Breast epithelium (tissue), 4 donors: ENCODE results near the gene TMEM141. TPM values are rescaled to one million over a fixed set of nuclear protein-coding genes. Genes with fewer than 3 reads are reported as not detected.

Experiments used
- DNase-seq, 2 donors: peaks; one replicate each; pipeline ENCODE4 v3.0.0-alpha.2; 2019; ENCODE audit warnings: low spot score in 2 of 2
- H3K27ac ChIP-seq, 2 donors: fragments of 200-600 bp; sonication (generic) in 1 of 2; one replicate each; pipeline ENCODE4 v1.5.1; 2016 to 2019; ENCODE audit warnings: mild to moderate bottlenecking in 1 of 2
- H3K27me3 ChIP-seq, 2 donors: fragments of 200-600 bp; sonication (generic) in 1 of 2; one replicate each; pipeline versions ENCODE4 v1.5.1 to v1.6.0; 2017 to 2019; ENCODE audit warnings: control low read depth in 1 of 2, mild to moderate bottlenecking in 1 of 2
- H3K36me3 ChIP-seq: fragments of 200-600 bp; one replicate; pipeline ENCODE4 v1.5.1; 2019
- H3K4me1 ChIP-seq, 2 donors: fragments of 200-600 bp; sonication (generic); one replicate each; pipeline ENCODE4 v1.5.1; 2016 to 2019; ENCODE audit warnings: control low read depth in 1 of 2
- H3K4me3 ChIP-seq, 3 donors: fragments of 200-600 bp; sonication (generic); 1 replicate in 2 of 3; 2 replicates in 1 of 3; pipeline ENCODE4 v1.5.1; 2016 to 2019; ENCODE audit warnings: mild to moderate bottlenecking in 3 of 3, moderate library complexity in 2 of 3
- H3K9me3 ChIP-seq, 2 donors: fragments of 200-600 bp; sonication (generic) in 1 of 2; one replicate each; pipeline ENCODE4 v1.5.1; 2016 to 2019; ENCODE audit warnings: control low read depth in 1 of 2
- POLR2A ChIP-seq: fragments of 450-650 bp; IDR thresholded peaks from one replicate; pipeline ENCODE4 v1.6.1; 2016; ENCODE audit warnings: antibody characterized with exemption, mild to moderate bottlenecking, moderate library complexity
- POLR2AphosphoS5 ChIP-seq, 3 donors: sonication (generic); formaldehyde crosslinking; IDR thresholded peaks; one replicate each; pipeline ENCODE4 v1.6.1; 2017; ENCODE audit warnings: antibody characterized with exemption in 3 of 3
- intact Hi-C: fragments of 100-400 bp; cut with DNase I; formaldehyde crosslinking; loops from one replicate; pipeline ENCODE4 v1.15.1; 2023; ENCODE audit warnings: low total_unique reads
- total RNA-seq, 3 donors: library from RNA; depleted of rRNA; stranded (reverse); fragments of >200 nt; gene quantifications; one replicate each; pipeline ENCODE4 v1.1.0, GENCODE V29; 2016
- TF ChIP-seq, protein P1 (sequence below), 3 donors: fragments of 450-650 bp; IDR thresholded peaks; one replicate each; pipeline ENCODE4 v1.5.1; 2016 to 2017; ENCODE audit warnings: antibody characterized with exemption in 3 of 3, mild to moderate bottlenecking in 3 of 3, moderate library complexity in 3 of 3

Gene TMEM141
- total RNA-seq, 3 donors from 2014 or later = 85.8 to 121 (median 103) TPM

GRCh38 chr9:136756134-136756438 lies 35.1 kb upstream of the TMEM141 start:
- intact Hi-C loops = no loop called here
- Histone ChIP-seq H3K4me3 (no peak overlapping the region), H3K36me3 (no peaks in the 10 kb centered on the region)

GRCh38 chr9:136756836-136757235 lies 34.3 kb upstream of the TMEM141 start:
- Histone ChIP-seq H3K36me3 (no peaks in the 10 kb centered on the region), H3K27me3 (peaks cover 0 to 4% of the 10 kb centered on the region in 2 donors), H3K4me1 (no peaks in the 10 kb centered on the region), H3K9me3 (peaks cover 7 to 14% of the 10 kb centered on the region in 2 donors), H3K4me3 (no peak overlapping the region), H3K27ac (no peak overlapping the region)
- no peak for DNase-seq
- intact Hi-C loops = no loop called here
- TF ChIP-seq POLR2AphosphoS5 (IDR thresholded peaks at IDR 0.05) (no peak), POLR2A (no peak)
- TF ChIP-seq, protein P1, sequence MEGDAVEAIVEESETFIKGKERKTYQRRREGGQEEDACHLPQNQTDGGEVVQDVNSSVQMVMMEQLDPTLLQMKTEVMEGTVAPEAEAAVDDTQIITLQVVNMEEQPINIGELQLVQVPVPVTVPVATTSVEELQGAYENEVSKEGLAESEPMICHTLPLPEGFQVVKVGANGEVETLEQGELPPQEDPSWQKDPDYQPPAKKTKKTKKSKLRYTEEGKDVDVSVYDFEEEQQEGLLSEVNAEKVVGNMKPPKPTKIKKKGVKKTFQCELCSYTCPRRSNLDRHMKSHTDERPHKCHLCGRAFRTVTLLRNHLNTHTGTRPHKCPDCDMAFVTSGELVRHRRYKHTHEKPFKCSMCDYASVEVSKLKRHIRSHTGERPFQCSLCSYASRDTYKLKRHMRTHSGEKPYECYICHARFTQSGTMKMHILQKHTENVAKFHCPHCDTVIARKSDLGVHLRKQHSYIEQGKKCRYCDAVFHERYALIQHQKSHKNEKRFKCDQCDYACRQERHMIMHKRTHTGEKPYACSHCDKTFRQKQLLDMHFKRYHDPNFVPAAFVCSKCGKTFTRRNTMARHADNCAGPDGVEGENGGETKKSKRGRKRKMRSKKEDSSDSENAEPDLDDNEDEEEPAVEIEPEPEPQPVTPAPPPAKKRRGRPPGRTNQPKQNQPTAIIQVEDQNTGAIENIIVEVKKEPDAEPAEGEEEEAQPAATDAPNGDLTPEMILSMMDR (IDR thresholded peaks at IDR 0.05) = no peak

More at GRCh38 chr9:136756134-136756438, 35.1 kb upstream of the TMEM141 start:
- no peak for TF ChIP-seq POLR2A
- no peak for TF ChIP-seq POLR2AphosphoS5 (IDR thresholded peaks at IDR 0.05)
- TF ChIP-seq, protein P1 (IDR thresholded peaks at IDR 0.05) = no peak
- no peak for DNase-seq
- Histone ChIP-seq H3K9me3 (peaks cover 14% of the 10 kb centered on the region in 2 donors), H3K27ac (no peak overlapping the region), H3K27me3 (peaks cover 0 to 4% of the 10 kb centered on the region in 2 donors), H3K4me1 (no peaks in the 10 kb centered on the region)

GRCh38 chr9:136757328-136757727 lies 33.8 kb upstream of the TMEM141 start:
- TF ChIP-seq, protein P1 (IDR thresholded peaks at IDR 0.05) = no peak
- TF ChIP-seq POLR2AphosphoS5 (IDR thresholded peaks at IDR 0.05) (no peak), POLR2A (no peak)
- Histone ChIP-seq H3K9me3 (peaks cover 2 to 14% of the 10 kb centered on the region in 2 donors), H3K36me3 (no peaks in the 10 kb centered on the region), H3K4me3 (peak overlapping the region in 2 of 3 donors; percentile 7 to 43), H3K27me3 (peaks cover 0 to 4% of the 10 kb centered on the region in 2 donors), H3K4me1 (no peaks in the 10 kb centered on the region), H3K27ac (no peak overlapping the region)
- no peak for DNase-seq
- intact Hi-C loops = no loop called here

GRCh38 chr9:136757751-136758140 lies 33.4 kb upstream of the TMEM141 start:
- no peak for DNase-seq
- intact Hi-C loops = no loop called here
- peak overlapping the region in 2 of 3 donors; percentile 7 to 43 for H3K4me3 ChIP-seq
- peaks cover 0 to 4% of the 10 kb centered on the region in 2 donors for H3K27me3 ChIP-seq
- peaks cover 0 to 14% of the 10 kb centered on the region in 2 donors for H3K9me3 ChIP-seq
- no peak overlapping the region for H3K27ac ChIP-seq
- no peaks in the 10 kb centered on the region for H3K4me1 ChIP-seq
- TF ChIP-seq POLR2AphosphoS5 (IDR thresholded peaks at IDR 0.05) (no peak), POLR2A (no peak)
- TF ChIP-seq, protein P1 (IDR thresholded peaks at IDR 0.05) = no peak
- H3K36me3 ChIP-seq = no peaks in the 10 kb centered on the region

- Histone ChIP-seq H3K4me3 (no peak overlapping the region), H3K36me3 (no peaks in the 10 kb centered on the region), H3K9me3 (peaks cover 0 to 9% of the 10 kb centered on the region in 2 donors), H3K27me3 (peaks cover 0 to 13% of the 10 kb centered on the region in 2 donors), H3K4me1 (no peaks in the 10 kb centered on the region), H3K27ac (no peak overlapping the region)
- intact Hi-C loops = no loop called here
- no peak for DNase-seq
- TF ChIP-seq, protein P1 (IDR thresholded peaks at IDR 0.05) = no peak
- TF ChIP-seq POLR2AphosphoS5 (IDR thresholded peaks at IDR 0.05) (no peak), POLR2A (no peak)
Observed at GRCh38 chr9:136759001-136759400, 32.1 kb upstream of the TMEM141 start.
